ENCODE data around the gene AP1B1.

The AP1B1 gene

DNA sequence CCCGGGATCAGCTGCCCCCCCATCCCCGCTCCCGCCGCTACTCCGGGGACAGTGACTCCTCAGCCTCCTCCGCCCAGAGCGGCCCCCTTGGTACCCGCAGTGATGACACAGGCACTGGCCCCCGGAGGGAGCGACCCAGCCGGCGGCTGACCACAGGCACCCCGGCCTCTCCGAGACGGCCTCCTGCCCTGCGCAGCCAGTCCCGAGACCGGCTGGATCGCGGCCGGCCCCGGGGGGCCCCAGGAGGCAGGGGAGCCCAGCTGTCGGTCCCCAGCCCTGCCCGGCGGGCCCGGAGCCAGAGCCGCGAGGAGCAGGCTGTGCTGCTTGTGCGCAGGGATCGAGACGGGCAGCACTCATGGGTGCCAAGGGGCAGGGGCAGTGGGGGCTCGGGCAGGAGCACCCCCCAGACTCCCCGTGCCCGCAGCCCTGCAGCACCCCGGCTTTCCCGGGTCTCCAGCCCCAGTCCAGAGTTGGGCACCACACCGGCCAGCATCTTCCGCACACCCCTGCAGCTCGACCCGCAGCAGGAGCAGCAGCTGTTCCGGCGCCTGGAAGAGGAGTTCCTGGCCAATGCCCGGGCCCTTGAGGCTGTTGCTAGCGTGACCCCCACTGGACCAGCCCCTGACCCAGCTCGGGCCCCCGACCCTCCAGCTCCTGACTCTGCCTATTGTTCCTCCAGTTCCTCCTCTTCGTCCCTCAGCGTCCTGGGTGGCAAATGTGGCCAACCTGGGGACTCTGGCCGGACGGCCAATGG lies 76.7 kb downstream of the AP1B1 start:
- no peak for DNase-seq

DNA sequence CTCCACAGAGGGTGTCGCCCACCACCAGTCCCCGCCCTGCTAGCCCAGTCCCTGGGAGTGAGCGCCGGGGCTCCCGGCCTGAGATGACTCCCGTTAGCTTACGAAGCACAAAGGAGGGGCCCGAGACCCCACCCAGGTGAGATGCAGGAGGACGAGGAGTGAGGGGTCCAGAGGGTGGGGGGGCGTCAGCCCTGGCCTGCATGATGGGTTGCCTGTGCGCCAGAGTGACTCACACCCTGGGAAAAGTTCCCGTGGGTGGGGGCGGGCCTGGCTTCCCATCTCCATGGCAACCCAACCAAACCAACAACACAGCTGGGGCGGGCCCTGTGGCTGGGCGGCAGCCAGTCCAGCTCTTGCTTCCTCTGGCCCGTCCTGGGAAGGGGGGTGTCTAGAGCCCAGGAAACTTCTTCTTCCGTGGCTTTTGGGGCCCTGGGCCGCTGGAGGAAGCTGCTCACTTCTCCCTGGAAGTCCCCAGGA lies 77.5 kb downstream of the AP1B1 start:
- DNase-seq: peak; percentile 56 to 89

DNA sequence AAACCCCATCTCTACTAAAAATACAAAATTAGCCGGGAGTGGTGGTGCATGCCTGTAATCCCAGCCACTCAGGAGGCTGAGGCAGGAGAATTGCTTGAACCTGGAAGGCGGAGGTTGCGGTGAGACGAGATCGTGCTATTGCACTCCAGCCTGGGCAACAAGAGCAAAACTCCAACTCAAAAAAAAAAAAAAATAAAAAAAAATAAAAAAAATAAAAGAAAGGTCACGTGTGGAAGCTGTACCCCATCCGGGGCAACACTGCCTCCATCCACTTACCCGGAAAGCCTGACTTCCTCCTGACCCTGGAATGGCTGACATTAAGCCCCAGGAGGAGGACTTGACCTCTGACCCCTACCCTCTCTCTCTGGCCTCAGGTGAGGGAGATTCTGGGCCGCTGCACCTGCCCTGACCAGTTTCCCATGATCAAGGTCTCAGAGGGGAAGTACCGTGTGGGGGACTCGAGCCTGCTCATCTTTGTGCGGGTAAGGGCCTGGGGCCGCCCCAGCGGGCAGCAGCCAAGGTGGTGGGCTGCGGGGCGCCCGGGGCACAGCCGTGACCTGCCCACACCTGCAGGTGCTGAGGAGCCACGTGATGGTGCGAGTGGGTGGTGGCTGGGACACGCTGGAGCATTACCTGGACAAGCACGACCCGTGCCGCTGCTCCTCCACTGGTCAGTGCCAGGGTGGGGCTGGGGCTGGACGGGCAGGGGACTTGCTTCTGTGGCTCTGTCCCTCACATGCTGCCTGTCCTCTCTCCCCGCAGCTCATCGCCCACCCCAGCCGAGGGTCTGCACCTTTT lies 78.1 kb downstream of the AP1B1 start:
- DNase-seq: no peak

DNA sequence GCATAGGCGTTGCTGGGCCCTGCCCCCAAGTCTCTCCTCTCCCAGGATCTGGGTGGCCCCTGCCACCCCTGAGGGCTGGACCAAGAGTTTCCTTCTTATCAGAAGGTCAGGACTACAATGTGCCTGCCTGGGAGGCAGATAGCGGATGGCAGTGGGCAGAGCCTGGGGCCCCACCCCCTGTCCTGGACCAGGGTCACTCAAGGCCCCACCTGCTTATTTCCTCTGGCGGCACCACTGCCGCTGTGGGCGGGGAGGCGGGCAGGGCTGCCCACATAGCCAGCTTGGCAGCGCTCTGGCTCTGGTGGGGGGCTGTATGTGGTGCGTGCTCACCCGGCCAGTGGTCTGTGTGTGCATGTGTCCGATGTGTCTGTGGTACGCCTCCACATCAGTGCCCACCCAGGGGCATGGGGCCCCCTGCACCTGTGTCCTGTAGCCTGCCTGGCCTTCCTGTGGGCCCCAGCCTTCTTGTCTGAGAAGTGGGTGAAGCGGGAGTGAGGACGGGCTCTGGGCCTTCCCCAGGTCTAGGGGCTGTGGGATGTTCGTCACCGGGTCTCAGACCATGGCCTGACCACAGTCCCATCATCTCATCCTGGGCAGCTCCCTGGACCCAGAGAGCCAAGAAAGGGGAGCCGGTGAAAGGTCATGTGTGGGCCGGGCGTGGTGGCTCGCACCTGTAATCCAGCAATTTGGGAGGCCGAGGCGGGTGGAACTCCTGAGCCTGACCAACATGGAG lies 78.9 kb downstream of the AP1B1 start:
- DNase-seq: no peak

DNA sequence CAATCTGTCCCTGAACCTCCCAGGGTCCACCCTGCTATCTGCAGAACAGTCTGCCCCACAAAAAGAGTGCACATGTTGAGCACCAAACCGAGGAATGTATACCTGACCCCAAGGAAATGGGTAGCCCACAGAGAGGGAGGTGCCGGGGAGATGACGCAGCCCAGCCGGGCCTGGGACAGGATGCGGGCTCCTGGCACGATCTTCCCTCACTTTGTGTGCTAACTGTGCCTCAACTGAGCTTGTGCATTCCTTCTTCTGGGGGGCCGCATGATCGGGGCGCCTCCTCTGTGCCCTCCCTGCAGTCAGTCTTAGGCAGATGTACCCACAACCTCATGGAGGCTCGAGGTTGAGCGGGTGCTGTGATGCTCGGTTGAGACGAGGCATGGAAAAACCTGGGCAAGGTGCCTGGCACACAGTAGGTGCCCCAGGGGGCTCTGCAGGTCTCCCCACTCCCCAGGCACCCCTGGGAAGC lies 79.5 kb downstream of the AP1B1 start:
- DNase-seq: peak in 1 of 2 donors; percentile 25

DNA sequence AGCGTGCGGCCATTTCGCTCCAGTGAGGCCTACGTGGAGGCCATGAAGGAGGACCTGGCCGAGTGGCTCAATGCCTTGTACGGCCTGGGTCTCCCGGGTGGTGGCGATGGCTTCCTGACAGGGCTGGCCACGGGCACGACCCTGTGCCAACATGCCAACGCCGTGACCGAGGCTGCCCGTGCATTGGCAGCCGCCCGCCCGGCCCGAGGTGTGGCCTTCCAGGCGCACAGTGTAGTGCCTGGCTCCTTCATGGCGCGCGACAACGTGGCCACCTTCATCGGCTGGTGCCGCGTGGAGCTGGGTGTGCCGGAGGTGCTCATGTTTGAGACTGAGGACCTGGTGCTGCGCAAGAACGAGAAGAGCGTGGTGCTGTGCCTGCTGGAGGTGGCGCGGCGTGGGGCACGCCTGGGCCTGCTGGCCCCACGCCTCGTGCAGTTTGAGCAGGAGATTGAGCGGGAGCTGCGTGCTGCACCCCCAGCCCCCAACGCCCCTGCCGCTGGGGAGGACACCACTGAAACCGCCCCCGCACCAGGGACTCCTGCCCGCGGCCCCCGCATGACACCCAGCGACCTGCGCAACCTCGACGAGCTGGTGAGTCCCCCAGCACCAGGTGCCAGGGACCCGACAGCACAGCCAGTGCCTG lies 80.1 kb downstream of the AP1B1 start:
- DNase-seq: no peak

DNA sequence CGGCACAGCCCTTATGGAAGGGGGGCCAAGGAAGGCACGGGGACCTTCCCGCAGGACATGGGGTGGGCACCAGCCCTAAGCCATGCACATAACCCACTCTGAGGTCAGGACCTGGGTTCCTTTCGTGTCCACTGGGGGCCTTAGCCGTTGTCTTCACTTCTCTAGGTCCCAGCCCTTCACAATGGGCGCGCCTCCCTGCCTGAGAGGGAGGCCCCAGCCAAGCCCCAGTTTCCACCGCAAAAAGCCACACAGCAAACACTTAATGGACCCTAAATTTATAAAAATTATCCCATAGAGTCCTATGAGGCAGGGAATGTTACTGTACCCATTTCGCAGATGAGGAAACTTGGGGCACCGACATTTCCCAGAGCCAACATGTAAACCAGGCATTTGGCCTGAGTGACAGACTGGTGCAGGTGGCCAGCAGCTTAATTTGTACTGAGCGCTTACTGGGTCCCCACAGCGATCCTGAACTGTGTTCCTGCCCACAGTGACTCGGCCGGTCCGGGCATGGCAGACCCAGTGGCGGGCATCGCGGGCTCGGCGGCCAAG lies 80.7 kb downstream of the AP1B1 start:
- no peak for DNase-seq

DNA sequence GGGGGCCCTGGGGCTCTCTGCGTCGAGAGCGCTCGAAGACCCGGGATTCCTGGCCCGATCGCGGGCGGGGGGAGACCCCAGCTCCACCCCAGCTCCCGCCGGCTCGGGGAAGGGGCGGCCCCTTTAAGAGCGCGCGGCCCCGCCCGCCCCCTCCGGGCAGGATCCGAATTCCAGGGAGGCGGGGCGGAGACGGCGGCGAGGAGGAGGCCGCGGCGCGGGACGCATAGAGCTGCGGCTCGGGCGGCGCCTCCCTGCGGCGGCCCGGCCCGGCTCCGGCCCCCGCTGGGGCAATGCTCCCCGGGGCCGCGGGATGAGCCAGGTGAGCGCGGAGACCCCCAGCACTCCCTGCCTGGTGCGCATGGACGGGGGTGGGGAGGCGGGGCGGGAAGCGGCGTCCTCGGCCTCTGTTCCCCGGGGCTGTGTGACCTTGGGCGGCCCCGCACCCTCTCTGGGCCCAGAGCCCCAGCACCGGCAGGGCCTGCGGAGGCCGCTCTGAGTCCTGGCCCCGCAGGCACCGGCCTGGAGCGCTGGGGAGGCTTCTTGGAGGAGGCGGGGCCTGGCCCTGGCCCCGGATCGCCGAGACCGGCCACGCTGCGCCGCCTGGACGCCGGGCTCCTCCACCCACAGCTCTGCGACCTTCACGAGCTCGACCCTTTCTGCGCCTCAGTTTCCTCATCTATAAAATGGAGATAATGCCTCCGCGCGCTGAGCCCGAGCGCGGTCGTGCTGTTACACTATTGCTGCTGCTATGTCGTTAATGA lies 81.4 kb downstream of the AP1B1 start:
- DNase-seq: peak; percentile 20 to 25

DNA sequence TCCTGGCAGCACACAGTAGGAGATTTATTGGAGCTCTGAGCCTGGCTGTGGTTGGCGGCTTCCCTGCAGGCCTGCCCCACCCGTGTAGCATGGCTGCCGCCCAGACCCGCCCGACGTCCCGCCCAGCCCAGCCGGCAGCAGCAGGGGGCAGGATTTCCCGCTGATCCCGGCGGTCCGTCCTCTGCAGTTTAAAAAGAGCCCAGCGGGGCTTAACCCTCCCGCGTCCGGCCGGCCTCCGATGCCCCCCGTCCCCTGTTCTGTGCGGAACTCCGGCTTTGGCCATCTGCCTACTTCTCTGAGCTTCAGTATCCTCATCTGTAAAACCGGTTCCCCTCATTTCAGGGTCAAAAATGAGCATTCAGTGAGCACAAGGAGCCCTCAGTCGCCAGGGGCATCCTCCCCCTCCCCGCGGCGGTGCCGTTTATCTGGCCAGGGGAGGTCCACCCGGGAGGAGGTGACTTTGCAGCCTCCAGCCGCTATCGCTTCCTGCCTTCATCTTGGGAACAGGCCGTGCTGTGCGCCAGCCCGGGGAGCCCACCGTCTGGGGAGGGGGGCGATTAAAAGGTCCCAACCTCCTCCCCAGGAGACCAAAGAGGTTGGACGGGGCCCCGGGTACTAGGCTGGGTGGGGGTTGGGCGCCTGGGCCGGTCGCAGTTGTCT lies 82.1 kb downstream of the AP1B1 start, which contains the start of gene GAS2L1:
Gene GAS2L1, plus strand, starts transcription at position 476 of the 660 bp plus-strand sequence. CDS start 1,456 bp downstream, outside the sequence.
- DNase-seq: peak; percentile 37 to 55

DNA sequence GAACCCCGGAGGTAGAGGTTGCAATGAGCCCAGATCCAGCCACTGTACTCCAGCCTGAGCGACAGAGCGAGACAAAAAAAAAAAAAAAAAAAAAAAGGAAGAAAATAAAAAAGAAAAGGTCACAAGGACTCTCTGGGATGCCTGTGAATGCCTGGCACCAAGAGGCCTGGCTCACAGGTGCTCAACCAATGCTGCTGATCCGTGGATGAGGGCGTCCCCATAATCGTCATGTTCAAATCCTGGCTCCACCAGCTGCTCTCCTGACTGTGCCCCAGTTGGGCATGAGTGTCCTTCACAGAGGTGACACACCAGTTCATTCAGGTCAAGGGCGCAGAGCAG lies 82.6 kb downstream of the AP1B1 start:
- DNase-seq: no peak

DNA sequence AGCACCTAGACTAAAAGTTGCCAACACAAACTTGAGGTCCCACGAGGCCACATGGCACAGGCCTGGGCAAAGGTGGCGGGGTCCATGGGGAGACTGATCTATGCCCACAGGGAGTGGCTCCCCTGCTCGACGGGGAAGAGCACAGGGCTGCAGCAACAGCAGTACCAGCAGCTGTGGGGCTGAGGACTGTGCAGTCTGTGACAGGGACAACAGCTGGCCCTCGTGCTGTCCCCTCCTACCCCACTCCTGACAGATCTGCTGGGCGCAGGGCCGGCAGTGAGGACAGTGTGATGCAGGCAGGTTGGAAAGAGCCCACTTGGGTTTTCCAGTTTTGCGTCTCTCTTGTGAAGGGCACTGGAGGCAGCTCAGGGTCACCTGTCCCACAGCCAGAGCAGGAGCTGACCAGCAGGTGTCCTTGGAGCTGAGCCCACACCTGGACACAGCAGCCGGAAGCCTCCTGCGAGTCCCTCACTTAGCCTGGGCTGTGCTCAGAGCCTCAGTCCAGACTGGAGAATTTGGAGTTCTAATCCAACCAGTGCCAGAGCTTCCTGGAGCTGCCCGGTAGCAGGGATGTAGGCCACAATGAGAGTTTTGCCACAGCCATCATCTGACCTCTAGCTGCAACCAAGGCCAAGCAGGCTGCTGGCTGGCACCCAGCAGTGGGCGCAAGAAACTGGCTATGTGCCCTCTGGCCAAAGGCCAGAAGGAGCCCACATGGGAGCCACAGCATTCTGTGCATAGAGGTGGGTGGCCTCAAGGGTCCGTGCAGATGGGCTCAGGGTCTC lies 85.5 kb downstream of the AP1B1 start:
- no peak for DNase-seq

DNA sequence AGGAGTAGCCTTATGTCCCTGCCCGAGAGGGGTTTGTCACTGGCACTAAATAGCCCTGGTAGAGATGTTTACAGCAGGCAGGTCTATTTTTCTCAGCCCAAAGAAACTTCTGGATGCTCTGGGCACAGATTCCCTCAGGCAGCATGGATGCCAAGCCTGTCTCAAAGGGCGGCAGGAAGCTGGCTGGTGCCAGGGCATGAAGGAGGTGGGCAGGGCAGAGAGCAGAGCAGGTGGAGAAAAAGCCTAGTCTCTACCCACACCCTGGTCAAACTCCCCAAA lies 86.0 kb downstream of the AP1B1 start:
- DNase-seq: no peak

DNA sequence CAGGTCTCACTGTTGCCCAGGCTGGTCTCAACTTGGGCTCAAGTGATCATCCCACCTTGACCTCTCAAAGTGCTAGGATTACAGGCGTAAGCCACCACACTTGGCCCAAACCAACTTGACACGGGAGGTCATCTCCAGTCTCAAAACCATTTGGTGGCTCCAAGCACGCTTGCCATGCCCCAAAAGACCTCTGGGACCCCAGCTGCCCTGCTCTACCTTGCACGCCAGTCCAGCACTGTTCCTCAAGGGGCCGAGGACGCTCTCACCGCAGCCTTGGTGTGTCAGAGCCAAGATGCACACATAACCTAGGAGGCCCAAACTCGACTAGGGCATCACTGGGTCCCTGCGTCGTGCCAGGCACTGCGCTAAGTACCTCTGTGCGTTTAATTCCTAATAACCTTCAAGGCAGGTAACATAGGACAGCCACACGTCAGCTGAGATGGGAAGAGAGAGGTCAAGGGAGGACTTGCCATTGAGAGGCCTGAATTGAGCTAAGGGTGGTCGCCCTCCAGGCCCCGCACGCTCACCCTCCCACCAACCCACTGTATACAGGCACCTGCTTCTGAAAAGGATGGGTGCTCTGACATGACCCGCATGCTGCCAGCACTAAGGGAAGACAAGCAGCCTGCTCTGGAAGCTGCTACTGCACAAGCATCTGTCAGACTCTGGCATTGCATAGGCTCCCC lies 86.5 kb downstream of the AP1B1 start:
- no peak for DNase-seq

DNA sequence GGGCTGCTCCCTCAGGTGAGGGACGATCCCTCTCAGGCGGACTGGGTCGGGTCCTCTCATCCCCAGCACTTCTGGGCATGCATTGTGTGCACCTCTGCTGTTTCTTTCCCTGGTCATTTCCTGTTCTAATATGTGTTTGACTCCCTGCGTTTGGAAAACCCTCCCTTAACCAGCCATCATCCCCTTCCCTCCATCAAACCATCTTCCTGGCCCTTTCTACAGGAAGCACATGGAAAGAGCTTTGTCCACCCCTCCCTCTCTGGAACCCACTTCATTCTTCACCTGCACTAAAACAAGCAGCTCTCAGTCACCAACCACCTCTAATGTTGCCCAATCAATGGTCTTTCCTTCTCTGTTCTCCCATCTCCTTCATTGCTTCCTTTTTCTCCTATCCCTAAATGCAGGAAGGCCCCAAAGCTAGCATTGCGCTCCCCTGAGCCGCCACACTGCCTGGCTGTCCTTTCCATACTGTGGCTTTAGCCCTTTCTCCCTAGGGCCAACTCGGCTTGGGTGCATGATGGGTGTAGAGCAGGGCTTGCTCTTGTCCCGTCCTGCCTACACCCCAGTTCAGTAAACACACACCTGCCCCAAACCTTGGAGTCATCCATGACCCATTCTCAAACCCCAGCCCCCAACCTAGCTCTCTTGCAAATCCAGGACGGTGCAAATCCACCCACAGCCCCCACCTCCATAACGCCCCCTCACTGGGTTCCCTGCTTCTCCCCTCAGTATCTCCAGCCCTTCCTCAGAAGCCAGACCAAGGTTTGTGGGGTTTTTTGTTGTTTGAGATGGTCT lies 87.4 kb downstream of the AP1B1 start:
- DNase-seq: no peak

DNA sequence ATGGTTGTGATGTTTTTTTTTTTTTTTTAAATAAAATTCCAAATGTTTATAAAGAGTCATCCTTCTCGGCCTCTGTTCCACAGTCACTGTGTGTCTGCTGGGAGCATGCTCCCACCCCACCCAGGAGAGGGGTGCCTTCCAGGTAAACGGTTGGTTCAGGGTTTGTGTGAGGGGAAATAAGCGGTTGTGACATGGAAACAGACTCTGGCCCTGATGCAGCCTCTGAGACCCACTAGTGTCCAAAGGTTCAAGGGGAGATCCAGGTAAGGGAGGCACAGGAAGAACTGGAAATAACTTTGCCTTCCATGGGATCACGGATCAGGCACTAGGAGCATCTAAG lies 87.9 kb downstream of the AP1B1 start:
- no peak for DNase-seq

DNA sequence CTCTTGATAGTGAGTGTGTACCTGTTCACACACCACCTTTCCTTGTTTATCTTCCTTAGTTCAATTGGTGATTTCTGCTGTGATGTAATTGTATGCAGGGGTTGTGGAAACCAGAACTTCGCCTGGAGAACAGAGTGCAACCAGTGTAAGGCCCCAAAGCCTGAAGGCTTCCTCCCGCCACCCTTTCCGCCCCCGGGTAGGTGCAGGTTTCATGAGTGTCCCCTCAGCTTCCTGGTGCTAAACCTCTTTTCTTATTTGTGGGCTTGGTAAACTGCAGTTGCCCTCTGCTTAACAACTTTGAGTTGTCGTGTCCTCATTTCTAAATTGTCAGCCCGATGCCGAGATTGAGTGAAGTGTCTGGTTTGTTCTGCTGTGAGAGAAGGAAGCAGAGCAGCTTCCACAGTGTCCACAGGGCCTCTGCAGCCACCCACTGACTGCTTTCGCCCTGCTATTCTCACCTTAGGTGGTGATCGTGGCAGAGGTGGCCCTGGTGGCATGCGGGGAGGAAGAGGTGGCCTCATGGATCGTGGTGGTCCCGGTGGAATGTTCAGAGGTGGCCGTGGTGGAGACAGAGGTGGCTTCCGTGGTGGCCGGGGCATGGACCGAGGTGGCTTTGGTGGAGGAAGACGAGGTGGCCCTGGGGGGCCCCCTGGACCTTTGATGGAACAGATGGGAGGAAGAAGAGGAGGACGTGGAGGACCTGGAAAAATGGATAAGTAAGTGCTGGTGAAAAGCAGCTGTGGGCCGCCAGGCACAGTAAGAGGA lies 89.1 kb downstream of the AP1B1 start:
- no peak for DNase-seq

DNA sequence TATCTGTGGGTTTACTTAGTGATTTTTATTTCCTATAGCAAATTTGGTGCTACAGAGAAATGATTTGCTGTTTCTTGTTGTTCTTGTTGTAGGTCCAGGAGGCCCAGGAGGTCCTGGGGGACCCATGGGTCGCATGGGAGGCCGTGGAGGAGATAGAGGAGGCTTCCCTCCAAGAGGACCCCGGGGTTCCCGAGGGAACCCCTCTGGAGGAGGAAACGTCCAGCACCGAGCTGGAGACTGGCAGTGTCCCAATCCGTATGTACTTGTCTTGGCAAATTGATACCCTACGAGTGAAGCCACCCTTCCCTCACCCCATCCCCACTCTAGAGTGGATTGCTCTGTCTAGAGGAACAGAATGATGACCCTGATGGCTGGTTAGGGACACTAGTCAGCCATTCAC lies 89.7 kb downstream of the AP1B1 start:
- DNase-seq: no peak

DNA sequence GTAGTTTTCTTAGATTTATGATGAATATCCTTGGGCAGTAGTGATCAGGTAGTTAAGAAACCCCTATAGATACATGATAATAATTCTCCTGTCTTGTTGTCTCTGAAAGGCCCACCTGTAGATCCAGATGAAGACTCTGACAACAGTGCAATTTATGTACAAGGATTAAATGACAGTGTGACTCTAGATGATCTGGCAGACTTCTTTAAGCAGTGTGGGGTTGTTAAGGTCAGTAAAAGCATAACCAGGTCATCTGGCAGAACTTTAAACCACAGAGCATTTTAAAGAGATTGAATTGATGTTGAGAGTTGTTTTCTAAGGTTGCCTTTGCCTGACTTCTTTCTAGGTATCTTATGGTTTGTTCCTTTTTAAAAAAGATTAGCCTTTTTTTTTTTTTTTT lies 96.0 kb downstream of the AP1B1 start:
- DNase-seq: no peak
